Trophoblast cell (in vitro differentiated cells and primary cell): ENCODE data around the gene MDGA2.

ENCODE experiments used
- DNase-seq, 2 donors: peaks; one replicate each; pipeline ENCODE4 v3.0.0-alpha.2; 2016
- H2AFZ ChIP-seq: 2 replicates; pipeline ENCODE4 v1.6.1; 2013; ENCODE audit warnings: low read length, moderate library complexity, mild to moderate bottlenecking; ENCODE audit not compliant: insufficient read depth, poor library complexity
- H2AK5ac ChIP-seq: 2 replicates; pipeline ENCODE4 v1.6.1; 2013; ENCODE audit warnings: mild to moderate bottlenecking, low read length
- H2BK120ac ChIP-seq: 2 replicates; pipeline ENCODE4 v1.6.1; 2013; ENCODE audit warnings: low read length, mild to moderate bottlenecking, moderate library complexity; ENCODE audit not compliant: insufficient read depth, poor library complexity
- H2BK12ac ChIP-seq: 2 replicates; pipeline ENCODE4 v1.6.1; 2013; ENCODE audit warnings: mild to moderate bottlenecking, low read length, moderate library complexity
- H2BK5ac ChIP-seq: 2 replicates; pipeline ENCODE4 v1.6.1; 2013; ENCODE audit warnings: low read length, low read depth, moderate library complexity, mild to moderate bottlenecking; ENCODE audit not compliant: poor library complexity
- H3K14ac ChIP-seq: 2 replicates; pipeline ENCODE4 v1.6.1; 2013; ENCODE audit warnings: mild to moderate bottlenecking, low read length
- H3K18ac ChIP-seq: 2 replicates; pipeline ENCODE4 v1.6.1; 2013; ENCODE audit warnings: mild to moderate bottlenecking, low read length
- H3K23ac ChIP-seq: 2 replicates; pipeline ENCODE4 v1.6.1; 2013; ENCODE audit warnings: low read length
- H3K27ac ChIP-seq: 2 replicates; pipeline ENCODE4 v1.5.1; 2013; ENCODE audit warnings: low read depth, mild to moderate bottlenecking, inconsistent platforms, low read length, moderate library complexity
- H3K27me3 ChIP-seq: 2 replicates; pipeline ENCODE4 v1.6.1; 2013; ENCODE audit warnings: inconsistent platforms, mild to moderate bottlenecking, low read length, moderate library complexity; ENCODE audit not compliant: insufficient read depth
- H3K36me3 ChIP-seq, 2 experiments: 1 replicate in 1 of 2; 2 replicates in 1 of 2; pipeline ENCODE4 v1.6.1; 2013; ENCODE audit warnings: low read length in 2 of 2, mild to moderate bottlenecking in 2 of 2, moderate library complexity in 1 of 2; ENCODE audit not compliant: insufficient read depth in 2 of 2, control insufficient read depth in 1 of 2
- H3K4ac ChIP-seq: 2 replicates; pipeline ENCODE4 v1.6.1; 2013; ENCODE audit warnings: low read depth, mild to moderate bottlenecking, low read length, moderate library complexity
- H3K4me1 ChIP-seq, 2 experiments: 1 replicate in 1 of 2; 2 replicates in 1 of 2; pipeline ENCODE4 v1.6.1; 2013; ENCODE audit warnings: low read length in 2 of 2, mild to moderate bottlenecking in 2 of 2, moderate library complexity in 1 of 2; ENCODE audit not compliant: insufficient read depth in 2 of 2, control insufficient read depth in 1 of 2
- H3K4me2 ChIP-seq: 2 replicates; pipeline ENCODE4 v1.6.1; 2013; ENCODE audit warnings: inconsistent platforms, mild to moderate bottlenecking, low read length, moderate library complexity
- H3K4me3 ChIP-seq: 2 replicates; pipeline ENCODE4 v1.5.1; 2013; ENCODE audit warnings: mild to moderate bottlenecking, low read depth, low read length, inconsistent platforms
- H3K79me1 ChIP-seq: one replicate; pipeline ENCODE4 v1.6.1; 2013; ENCODE audit warnings: low read length
- H3K79me2 ChIP-seq: 2 replicates; pipeline ENCODE4 v1.6.1; 2013; ENCODE audit warnings: low read length, mild to moderate bottlenecking; ENCODE audit not compliant: control insufficient read depth, insufficient read depth, poor library complexity
- H3K9ac ChIP-seq: 2 replicates; pipeline ENCODE4 v1.6.1; 2013; ENCODE audit warnings: mild to moderate bottlenecking, low read length
- H3K9me3 ChIP-seq: 2 replicates; pipeline ENCODE4 v1.6.1; 2013; ENCODE audit warnings: low read depth, mild to moderate bottlenecking, control low read depth, inconsistent platforms, low read length; ENCODE audit not compliant: insufficient read depth
- H4K12ac ChIP-seq: 2 replicates; pipeline ENCODE4 v1.6.1; 2013; ENCODE audit warnings: low read depth, mild to moderate bottlenecking, low read length, moderate library complexity
- H4K8ac ChIP-seq: 2 replicates; pipeline ENCODE4 v1.6.1; 2013; ENCODE audit warnings: low read depth, mild to moderate bottlenecking, low read length, moderate library complexity
- H4K91ac ChIP-seq: one replicate; pipeline ENCODE4 v1.6.1; 2013; ENCODE audit warnings: low read depth, mild to moderate bottlenecking, low read length, moderate library complexity
- WGBS: extraction: QIAGEN DNeasy Blood & Tissue Kit; methylation state at CpG from one replicate; pipeline ENCODE4 v1.1.7; 2013; ENCODE audit warnings: missing lambda C conversion rate; ENCODE audit not compliant: insufficient read length, insufficient coverage; ENCODE audit errors: extremely low coverage; 5-methylcytosine and 5-hydroxymethylcytosine counted together

MDGA2 gene

DNA sequence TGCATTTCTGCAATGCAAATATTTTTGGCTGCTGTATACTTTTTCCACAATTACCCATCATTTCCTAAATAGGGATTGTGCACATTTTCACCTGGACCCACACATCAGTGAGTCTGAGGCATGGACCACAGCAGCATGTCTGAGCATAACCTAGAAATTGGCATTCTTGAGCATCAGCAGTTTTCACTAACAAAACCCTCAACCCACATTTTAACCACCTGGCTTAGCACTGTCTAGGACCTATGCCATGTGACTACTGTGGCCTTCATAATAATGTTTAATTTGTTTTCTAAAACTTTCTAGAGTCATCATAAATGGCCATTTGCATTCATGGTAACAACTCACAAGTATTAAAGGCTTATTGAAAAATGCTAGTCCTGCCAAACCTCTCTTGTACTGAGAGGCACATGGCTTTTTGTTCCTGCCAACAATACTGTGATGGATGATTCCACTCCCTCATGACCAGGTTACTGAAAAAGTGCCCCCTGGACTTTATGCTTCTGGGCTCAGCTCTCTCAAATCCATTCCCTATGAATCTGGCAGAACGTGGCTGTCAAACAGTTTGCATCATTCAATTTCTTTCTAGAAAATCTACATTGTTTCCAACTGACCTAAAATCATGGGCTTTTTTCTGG is 240.0 kb downstream of the MDGA2 start:
- Histone ChIP-seq H2AFZ (no peak overlapping the region), H3K9me3 (no peaks in the 10 kb centered on the region), H3K4ac (no peak overlapping the region), H3K9ac (no peak overlapping the region), H3K23ac (no peak overlapping the region), H2AK5ac (no peak overlapping the region), H3K36me3 (no peaks in the 10 kb centered on the region), H3K14ac (no peak overlapping the region), H3K79me1 (no peaks in the 10 kb centered on the region), H4K12ac (no peak overlapping the region), H2BK120ac (no peak overlapping the region), H3K27ac (no peak overlapping the region), H4K8ac (no peak overlapping the region), H3K4me2 (no peak overlapping the region), H3K4me3 (no peak overlapping the region), H3K4me1 (no peaks in the 10 kb centered on the region), H3K79me2 (no peaks in the 10 kb centered on the region), H2BK5ac (no peak overlapping the region), H2BK12ac (no peak overlapping the region), H3K27me3 (no peaks in the 10 kb centered on the region), H4K91ac (no peak overlapping the region), H3K18ac (no peak overlapping the region)
- no CpG with 5 or more reads among the region's 1 CpG for WGBS
- DNase-seq: no peak

DNA sequence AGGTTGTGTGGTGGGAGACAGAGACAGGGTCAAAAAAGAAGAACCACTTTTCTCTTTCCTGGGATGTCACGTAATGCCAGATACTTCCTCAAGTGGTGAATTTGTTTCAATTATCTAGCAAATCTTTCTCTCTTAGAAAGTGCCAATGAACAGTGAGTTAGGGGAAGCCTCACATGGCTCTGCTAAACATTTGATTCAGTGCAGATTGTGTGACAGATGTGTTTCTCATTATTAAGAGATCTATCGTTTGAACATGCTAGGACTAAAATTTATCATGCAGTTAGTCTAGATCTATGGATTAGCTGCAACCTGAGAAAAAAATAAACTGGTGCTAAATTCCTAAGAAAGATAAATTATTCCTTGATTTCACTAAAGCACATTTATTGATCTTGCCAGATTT is 247.8 kb downstream of the MDGA2 start:
- no CpG with 5 or more reads among the region's 2 CpGs for WGBS
- DNase-seq: no peak
- Histone ChIP-seq H4K91ac (no peak overlapping the region), H3K4me1 (no peaks in the 10 kb centered on the region), H3K14ac (no peak overlapping the region), H3K4me2 (no peak overlapping the region), H2BK120ac (no peak overlapping the region), H4K12ac (no peak overlapping the region), H2BK12ac (no peak overlapping the region), H4K8ac (no peak overlapping the region), H2AK5ac (no peak overlapping the region), H3K79me1 (no peaks in the 10 kb centered on the region), H3K27me3 (no peaks in the 10 kb centered on the region), H3K36me3 (no peaks in the 10 kb centered on the region), H2BK5ac (no peak overlapping the region), H3K9me3 (no peaks in the 10 kb centered on the region), H3K4me3 (no peak overlapping the region), H3K27ac (no peak overlapping the region), H3K9ac (no peak overlapping the region), H2AFZ (no peak overlapping the region), H3K18ac (no peak overlapping the region), H3K23ac (no peak overlapping the region), H3K79me2 (no peaks in the 10 kb centered on the region), H3K4ac (no peak overlapping the region)

DNA sequence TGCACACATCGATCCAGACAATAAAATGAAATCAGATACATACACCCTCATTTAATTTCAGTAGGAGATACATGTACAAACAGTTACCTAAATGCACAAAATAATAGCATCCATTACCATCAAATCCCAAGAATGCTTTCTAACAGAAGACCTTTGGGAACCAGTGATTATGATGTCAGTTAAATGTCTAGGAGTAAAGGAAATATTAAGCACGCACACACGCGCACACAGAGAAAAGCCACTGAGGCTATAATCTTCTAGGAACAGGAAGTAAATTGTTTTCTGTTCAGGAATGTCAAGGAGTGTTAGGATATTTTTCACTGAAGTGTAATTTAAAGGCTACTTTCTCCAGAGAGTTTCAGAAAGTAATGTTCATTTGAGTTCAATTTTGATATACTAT is 250.1 kb downstream of the MDGA2 start:
- H3K4me3 ChIP-seq: no peak overlapping the region
- no peaks in the 10 kb centered on the region for H3K79me2 ChIP-seq
- H4K12ac ChIP-seq: no peak overlapping the region
- no peaks in the 10 kb centered on the region for H3K4me1 ChIP-seq
- no peak overlapping the region for H3K18ac ChIP-seq
- H3K36me3 ChIP-seq: no peaks in the 10 kb centered on the region
- H2AFZ ChIP-seq: no peak overlapping the region
- H3K14ac ChIP-seq: no peak overlapping the region
- no peak overlapping the region for H2BK120ac ChIP-seq
- no peak overlapping the region for H3K4ac ChIP-seq
- H2BK12ac ChIP-seq: no peak overlapping the region
- H3K9me3 ChIP-seq: no peaks in the 10 kb centered on the region
- DNase-seq: no peak
- no peaks in the 10 kb centered on the region for H3K27me3 ChIP-seq
- WGBS: no CpG with 5 or more reads among the region's 4 CpGs
- H4K91ac ChIP-seq: no peak overlapping the region
- H3K9ac ChIP-seq: no peak overlapping the region
- no peak overlapping the region for H4K8ac ChIP-seq
- no peak overlapping the region for H2BK5ac ChIP-seq
- no peak overlapping the region for H3K4me2 ChIP-seq
- no peak overlapping the region for H3K23ac ChIP-seq
- H3K79me1 ChIP-seq: no peaks in the 10 kb centered on the region
- H2AK5ac ChIP-seq: no peak overlapping the region
- no peak overlapping the region for H3K27ac ChIP-seq

DNA sequence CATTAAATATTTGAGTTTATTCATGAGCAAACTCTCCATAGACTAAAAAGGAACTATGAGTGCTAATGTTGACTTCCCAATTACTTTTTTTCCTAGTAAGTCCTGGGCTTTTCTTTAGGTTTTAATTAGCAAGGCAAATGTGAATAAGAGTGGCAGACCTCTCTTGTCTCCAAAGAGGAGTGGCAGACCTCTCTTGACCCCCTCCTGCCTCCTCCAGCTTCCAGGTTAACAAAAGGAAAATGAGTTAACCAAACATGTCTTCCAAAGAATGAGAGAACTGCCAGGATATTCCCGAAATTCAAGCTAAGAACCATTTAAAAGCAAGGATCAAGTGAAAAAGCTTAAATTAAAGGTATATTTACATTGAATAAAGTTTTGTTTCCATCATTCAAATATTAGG is 253.2 kb downstream of the MDGA2 start:
- no peak for DNase-seq
- H3K79me1 ChIP-seq: no peaks in the 10 kb centered on the region
- no peak overlapping the region for H4K91ac ChIP-seq
- H3K23ac ChIP-seq: no peak overlapping the region
- H3K36me3 ChIP-seq: no peaks in the 10 kb centered on the region
- no peak overlapping the region for H2BK120ac ChIP-seq
- no peak overlapping the region for H4K12ac ChIP-seq
- H3K9me3 ChIP-seq: no peaks in the 10 kb centered on the region
- H2AFZ ChIP-seq: no peak overlapping the region
- no peaks in the 10 kb centered on the region for H3K4me1 ChIP-seq
- no peak overlapping the region for H2BK5ac ChIP-seq
- H4K8ac ChIP-seq: no peak overlapping the region
- no CpG with 5 or more reads among the region's 1 CpG for WGBS
- no peak overlapping the region for H3K27ac ChIP-seq
- no peak overlapping the region for H3K4ac ChIP-seq
- H3K14ac ChIP-seq: no peak overlapping the region
- H2AK5ac ChIP-seq: no peak overlapping the region
- H3K27me3 ChIP-seq: no peaks in the 10 kb centered on the region
- no peak overlapping the region for H3K9ac ChIP-seq
- no peak overlapping the region for H3K4me2 ChIP-seq
- H3K79me2 ChIP-seq: no peaks in the 10 kb centered on the region
- H3K4me3 ChIP-seq: no peak overlapping the region
- H3K18ac ChIP-seq: no peak overlapping the region
- no peak overlapping the region for H2BK12ac ChIP-seq
